Chondrocyte (in vitro differentiated cells): ENCODE data around the gene EPHB4. TPM values are rescaled to one million over a fixed set of nuclear protein-coding genes. Genes with fewer than 3 reads are reported as not detected.
A peak's percentile ranks its signal among the peaks of the same experiment; 100 is the strongest.

Source experiments
- DNase-seq: peaks from one replicate; pipeline ENCODE4 v3.0.0; 2021; ENCODE audit warnings: mixed read lengths, low spot score
- H3K27ac Mint-ChIP-seq: one replicate; pipeline ENCODE4 v1.8.0; 2021; ENCODE audit warnings: mild to moderate bottlenecking, moderate library complexity, mixed read lengths; ENCODE audit not compliant: unreplicated experiment
- H3K27me3 Mint-ChIP-seq: 2 replicates; pipeline ENCODE4 v1.8.0; 2021; ENCODE audit warnings: low read depth, mixed read lengths
- H3K36me3 Mint-ChIP-seq: 2 replicates; pipeline ENCODE4 v1.8.0; 2021; ENCODE audit warnings: low read depth, mixed read lengths
- H3K4me1 Mint-ChIP-seq: 2 replicates; pipeline ENCODE4 v1.8.0; 2021; ENCODE audit warnings: low read depth, mild to moderate bottlenecking, mixed read lengths
- H3K4me3 Mint-ChIP-seq: one replicate; pipeline ENCODE4 v1.8.0; 2021; ENCODE audit warnings: mild to moderate bottlenecking, moderate library complexity, mixed read lengths; ENCODE audit not compliant: unreplicated experiment
- H3K9me3 Mint-ChIP-seq: 2 replicates; pipeline ENCODE4 v1.8.0; 2021; ENCODE audit warnings: low read depth, mixed read lengths
- total RNA-seq: library from RNA; stranded (reverse); gene quantifications from 3 replicates; pipeline ENCODE4 v1.2.1, GENCODE V29; 2021
- TF ChIP-seq, protein P1 (sequence below): fragments of 200-600 bp; sonication (generic); IDR thresholded peaks from 2 replicates; pipeline ENCODE4 v1.5.0; 2021; ENCODE audit warnings: antibody characterized with exemption, mild to moderate bottlenecking, moderate library complexity

The EPHB4 gene
- total RNA-seq, 1 donor from 2014 or later, result 60.7 TPM

GRCh38 chr7:100847360-100847759 is 20.0 kb upstream of the EPHB4 start:
- Mint-ChIP-seq H3K36me3 (no peaks in the 10 kb centered on the region), H3K4me1 (peaks cover 9% of the 10 kb centered on the region), H3K9me3 (no peaks in the 10 kb centered on the region), H3K27ac (no peak overlapping the region), H3K4me3 (no peak overlapping the region), H3K27me3 (no peaks in the 10 kb centered on the region)
- no peak for DNase-seq
- TF ChIP-seq, protein P1, sequence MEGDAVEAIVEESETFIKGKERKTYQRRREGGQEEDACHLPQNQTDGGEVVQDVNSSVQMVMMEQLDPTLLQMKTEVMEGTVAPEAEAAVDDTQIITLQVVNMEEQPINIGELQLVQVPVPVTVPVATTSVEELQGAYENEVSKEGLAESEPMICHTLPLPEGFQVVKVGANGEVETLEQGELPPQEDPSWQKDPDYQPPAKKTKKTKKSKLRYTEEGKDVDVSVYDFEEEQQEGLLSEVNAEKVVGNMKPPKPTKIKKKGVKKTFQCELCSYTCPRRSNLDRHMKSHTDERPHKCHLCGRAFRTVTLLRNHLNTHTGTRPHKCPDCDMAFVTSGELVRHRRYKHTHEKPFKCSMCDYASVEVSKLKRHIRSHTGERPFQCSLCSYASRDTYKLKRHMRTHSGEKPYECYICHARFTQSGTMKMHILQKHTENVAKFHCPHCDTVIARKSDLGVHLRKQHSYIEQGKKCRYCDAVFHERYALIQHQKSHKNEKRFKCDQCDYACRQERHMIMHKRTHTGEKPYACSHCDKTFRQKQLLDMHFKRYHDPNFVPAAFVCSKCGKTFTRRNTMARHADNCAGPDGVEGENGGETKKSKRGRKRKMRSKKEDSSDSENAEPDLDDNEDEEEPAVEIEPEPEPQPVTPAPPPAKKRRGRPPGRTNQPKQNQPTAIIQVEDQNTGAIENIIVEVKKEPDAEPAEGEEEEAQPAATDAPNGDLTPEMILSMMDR, result no peak

GRCh38 chr7:100840470-100841100 is 13.3 kb upstream of the EPHB4 start:
- DNase-seq, result no peak
- peaks cover 12% of the 10 kb centered on the region for H3K4me1 Mint-ChIP-seq
- H3K9me3 Mint-ChIP-seq, result no peaks in the 10 kb centered on the region
- TF ChIP-seq, protein P1, result no peak
- H3K27ac Mint-ChIP-seq, result no peak overlapping the region
- no peaks in the 10 kb centered on the region for H3K36me3 Mint-ChIP-seq
- H3K27me3 Mint-ChIP-seq, result no peaks in the 10 kb centered on the region
- no peak overlapping the region for H3K4me3 Mint-ChIP-seq

DNA sequence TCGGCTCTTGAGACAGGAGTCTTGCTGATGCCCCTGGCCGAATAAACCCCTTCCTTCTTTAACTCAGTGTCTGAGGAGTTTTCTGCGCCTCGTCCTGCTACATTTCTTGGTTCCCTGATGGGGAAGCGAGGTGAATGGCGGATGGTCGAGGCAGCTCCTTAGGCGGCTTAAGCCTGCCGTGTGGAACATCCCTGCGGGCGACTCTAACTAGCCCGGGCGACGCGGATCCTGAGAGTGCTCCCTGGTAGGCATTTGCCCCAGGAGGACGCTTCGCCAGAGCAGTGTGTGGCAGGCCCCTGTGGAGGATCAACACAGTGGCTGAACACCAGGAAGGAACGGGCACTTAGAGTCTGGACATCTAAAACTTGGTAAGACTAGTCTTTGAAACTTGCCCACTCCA is 12.0 kb upstream of the EPHB4 start:
- DNase-seq, result no peak
- Mint-ChIP-seq H3K4me1 (peaks cover 12% of the 10 kb centered on the region), H3K36me3 (no peaks in the 10 kb centered on the region), H3K27me3 (no peaks in the 10 kb centered on the region), H3K4me3 (no peak overlapping the region), H3K27ac (no peak overlapping the region), H3K9me3 (no peaks in the 10 kb centered on the region)
- TF ChIP-seq, protein P1, result no peak

DNA sequence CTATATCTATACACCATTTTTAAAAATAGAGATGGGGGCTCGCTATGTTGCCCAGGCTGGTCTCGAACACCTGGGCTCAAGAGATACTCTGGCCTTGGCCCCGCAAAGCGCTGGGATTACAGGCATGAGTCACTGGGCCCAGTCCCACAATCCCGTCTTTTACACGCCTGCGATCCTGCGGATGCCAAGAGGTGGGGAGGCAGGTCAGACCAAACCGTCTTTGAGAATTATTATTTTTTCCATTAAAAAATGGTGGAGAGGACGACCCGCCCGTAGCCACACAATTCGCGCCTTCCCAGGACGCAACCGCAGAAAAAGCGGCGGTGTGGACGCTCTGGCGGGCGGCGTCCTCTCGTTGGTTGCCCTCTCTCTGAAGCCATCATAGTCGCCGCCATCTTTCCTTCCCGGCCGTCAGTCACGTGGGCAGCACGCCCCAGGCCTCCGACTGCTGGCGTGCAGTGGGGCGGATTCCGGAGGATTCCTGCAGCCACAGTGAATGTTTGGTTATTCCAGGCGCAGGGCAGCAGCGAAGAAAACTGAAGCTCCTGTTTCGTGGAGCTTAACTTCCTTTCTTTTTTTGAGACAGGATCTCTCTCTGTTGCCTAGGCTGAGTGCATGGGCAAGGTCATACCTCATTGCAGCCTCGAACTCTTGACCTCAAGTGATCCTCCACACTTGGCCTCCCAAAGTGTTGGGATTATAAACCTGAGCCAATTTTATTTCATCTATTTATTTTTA is 9.9 kb upstream of the EPHB4 start:
- no peak for DNase-seq
- peak overlapping the region; percentile 69 for H3K4me3 Mint-ChIP-seq
- H3K9me3 Mint-ChIP-seq, result no peaks in the 10 kb centered on the region
- TF ChIP-seq, protein P1, result no peak
- peaks cover 12% of the 10 kb centered on the region for H3K4me1 Mint-ChIP-seq
- H3K27me3 Mint-ChIP-seq, result no peaks in the 10 kb centered on the region
- peak overlapping the region; percentile 89 for H3K27ac Mint-ChIP-seq
- no peaks in the 10 kb centered on the region for H3K36me3 Mint-ChIP-seq

- Mint-ChIP-seq H3K36me3 (no peaks in the 10 kb centered on the region), H3K9me3 (no peaks in the 10 kb centered on the region), H3K27me3 (no peaks in the 10 kb centered on the region), H3K27ac (peak overlapping the region; percentile 89), H3K4me1 (peaks cover 12% of the 10 kb centered on the region), H3K4me3 (peak overlapping the region; percentile 69)
- no peak for DNase-seq
- TF ChIP-seq, protein P1, result no peak
These were observed 9.4 kb upstream of the EPHB4 start for GRCh38 chr7:100836812-100837098.
